ENCODE data around the gene CACNA2D4.

Gene CACNA2D4

GRCh38 chr12:1830401-1830845 is 88.0 kb downstream of the CACNA2D4 start:
- H3K36me3 ChIP-seq (replicated peaks; ENCODE audit: insufficient read depth, low read length): no peaks in the 10 kb centered on the region
- no peak overlapping the region for H3K9ac ChIP-seq (ENCODE audit: low read length)
- no peaks in the 10 kb centered on the region for H3K9me2 ChIP-seq (replicated peaks; ENCODE audit: insufficient read depth, low read length)
- no peak for DNase-seq
- H4K20me1 ChIP-seq (ENCODE audit: insufficient read depth, low read length): no peaks in the 10 kb centered on the region
- H2AFZ ChIP-seq (ENCODE audit: low read length): no peak overlapping the region
- no peak overlapping the region for H3K4me2 ChIP-seq (ENCODE audit: low read depth, low read length)
- no peaks in the 10 kb centered on the region for H3K9me3 ChIP-seq (replicated peaks; ENCODE audit: insufficient read depth, low read length)
- no peaks in the 10 kb centered on the region for H3K4me1 ChIP-seq (ENCODE audit: low read length)
- no peak overlapping the region for H3K4me3 ChIP-seq (ENCODE audit: low read length)
- no peaks in the 10 kb centered on the region for H3K79me2 ChIP-seq (ENCODE audit: low read length)
- peaks cover 93% of the 10 kb centered on the region for H3K27me3 ChIP-seq (replicated peaks; ENCODE audit: insufficient read depth, low read length)
- no peaks in the 10 kb centered on the region for H3F3A ChIP-seq (ENCODE audit: insufficient read depth, low read length)
- no peak for TF ChIP-seq EZH2phosphoT487 (IDR thresholded peaks at IDR 0.05; ENCODE audit: low read length)
- TF ChIP-seq CTCF (IDR thresholded peaks at IDR 0.05; ENCODE audit: low read length): no peak
- TF ChIP-seq EZH2 (optimal IDR thresholded peaks at IDR 0.05; ENCODE audit: low read depth, low read length): no peak
- H3K27ac ChIP-seq (ENCODE audit: low read length): no peak overlapping the region

GRCh38 chr12:1829306-1829900 is 89.0 kb downstream of the CACNA2D4 start:
- no peak overlapping the region for H3K4me2 ChIP-seq (ENCODE audit: low read depth, low read length)
- no peak overlapping the region for H3K4me3 ChIP-seq (ENCODE audit: low read length)
- TF ChIP-seq EZH2phosphoT487 (IDR thresholded peaks at IDR 0.05; ENCODE audit: low read length) (no peak), CTCF (IDR thresholded peaks at IDR 0.05; ENCODE audit: low read length) (no peak), EZH2 (optimal IDR thresholded peaks at IDR 0.05; ENCODE audit: low read depth, low read length) (no peak)
- H3K9me3 ChIP-seq (replicated peaks; ENCODE audit: insufficient read depth, low read length): no peaks in the 10 kb centered on the region
- no peaks in the 10 kb centered on the region for H4K20me1 ChIP-seq (ENCODE audit: insufficient read depth, low read length)
- no peaks in the 10 kb centered on the region for H3K36me3 ChIP-seq (replicated peaks; ENCODE audit: insufficient read depth, low read length)
- peaks cover 93% of the 10 kb centered on the region for H3K27me3 ChIP-seq (replicated peaks; ENCODE audit: insufficient read depth, low read length)
- no peaks in the 10 kb centered on the region for H3K4me1 ChIP-seq (ENCODE audit: low read length)
- no peak for DNase-seq
- no peaks in the 10 kb centered on the region for H3K79me2 ChIP-seq (ENCODE audit: low read length)
- no peaks in the 10 kb centered on the region for H3K9me2 ChIP-seq (replicated peaks; ENCODE audit: insufficient read depth, low read length)
- H3F3A ChIP-seq (ENCODE audit: insufficient read depth, low read length): no peaks in the 10 kb centered on the region
- H3K9ac ChIP-seq (ENCODE audit: low read length): no peak overlapping the region
- no peak overlapping the region for H3K27ac ChIP-seq (ENCODE audit: low read length)
- no peak overlapping the region for H2AFZ ChIP-seq (ENCODE audit: low read length)

- H3K27ac ChIP-seq (ENCODE audit: low read length): no peak overlapping the region
- H3K9me2 ChIP-seq (replicated peaks; ENCODE audit: insufficient read depth, low read length): no peaks in the 10 kb centered on the region
- DNase-seq: no peak
- no peaks in the 10 kb centered on the region for H3F3A ChIP-seq (ENCODE audit: insufficient read depth, low read length)
- peaks cover 93% of the 10 kb centered on the region for H3K27me3 ChIP-seq (replicated peaks; ENCODE audit: insufficient read depth, low read length)
- H3K9ac ChIP-seq (ENCODE audit: low read length): no peak overlapping the region
- no peaks in the 10 kb centered on the region for H4K20me1 ChIP-seq (ENCODE audit: insufficient read depth, low read length)
- no peaks in the 10 kb centered on the region for H3K4me1 ChIP-seq (ENCODE audit: low read length)
- no peaks in the 10 kb centered on the region for H3K79me2 ChIP-seq (ENCODE audit: low read length)
- no peaks in the 10 kb centered on the region for H3K36me3 ChIP-seq (replicated peaks; ENCODE audit: insufficient read depth, low read length)
- H2AFZ ChIP-seq (ENCODE audit: low read length): no peak overlapping the region
- TF ChIP-seq CTCF (IDR thresholded peaks at IDR 0.05; ENCODE audit: low read length) (no peak), EZH2phosphoT487 (IDR thresholded peaks at IDR 0.05; ENCODE audit: low read length) (no peak), EZH2 (optimal IDR thresholded peaks at IDR 0.05; ENCODE audit: low read depth, low read length) (no peak)
- no peak overlapping the region for H3K4me2 ChIP-seq (ENCODE audit: low read depth, low read length)
- H3K9me3 ChIP-seq (replicated peaks; ENCODE audit: insufficient read depth, low read length): no peaks in the 10 kb centered on the region
- H3K4me3 ChIP-seq (ENCODE audit: low read length): no peak overlapping the region
Measured at GRCh38 chr12:1828856-1829255, 89.6 kb downstream of the CACNA2D4 start.
